Trophoblast cell (in vitro differentiated cells and primary cell): Measurements from ENCODE around the gene TNS3.
A peak's percentile ranks its signal among the peaks of the same experiment; 100 is the strongest.

Experiments used
- DNase-seq, 2 donors: peaks; one replicate each; pipeline ENCODE4 v3.0.0-alpha.2; 2016
- H2AFZ ChIP-seq: 2 replicates; pipeline ENCODE4 v1.6.1; 2013; ENCODE audit warnings: low read length, moderate library complexity, mild to moderate bottlenecking; ENCODE audit not compliant: insufficient read depth, poor library complexity
- H2AK5ac ChIP-seq: 2 replicates; pipeline ENCODE4 v1.6.1; 2013; ENCODE audit warnings: mild to moderate bottlenecking, low read length
- H2BK120ac ChIP-seq: 2 replicates; pipeline ENCODE4 v1.6.1; 2013; ENCODE audit warnings: low read length, mild to moderate bottlenecking, moderate library complexity; ENCODE audit not compliant: insufficient read depth, poor library complexity
- H2BK12ac ChIP-seq: 2 replicates; pipeline ENCODE4 v1.6.1; 2013; ENCODE audit warnings: mild to moderate bottlenecking, low read length, moderate library complexity
- H2BK5ac ChIP-seq: 2 replicates; pipeline ENCODE4 v1.6.1; 2013; ENCODE audit warnings: low read length, low read depth, moderate library complexity, mild to moderate bottlenecking; ENCODE audit not compliant: poor library complexity
- H3K14ac ChIP-seq: 2 replicates; pipeline ENCODE4 v1.6.1; 2013; ENCODE audit warnings: mild to moderate bottlenecking, low read length
- H3K18ac ChIP-seq: 2 replicates; pipeline ENCODE4 v1.6.1; 2013; ENCODE audit warnings: mild to moderate bottlenecking, low read length
- H3K23ac ChIP-seq: 2 replicates; pipeline ENCODE4 v1.6.1; 2013; ENCODE audit warnings: low read length
- H3K27ac ChIP-seq: 2 replicates; pipeline ENCODE4 v1.5.1; 2013; ENCODE audit warnings: low read depth, mild to moderate bottlenecking, inconsistent platforms, low read length, moderate library complexity
- H3K27me3 ChIP-seq: 2 replicates; pipeline ENCODE4 v1.6.1; 2013; ENCODE audit warnings: inconsistent platforms, mild to moderate bottlenecking, low read length, moderate library complexity; ENCODE audit not compliant: insufficient read depth
- H3K36me3 ChIP-seq, 2 experiments: 1 replicate in 1 of 2; 2 replicates in 1 of 2; pipeline ENCODE4 v1.6.1; 2013; ENCODE audit warnings: low read length in 2 of 2, mild to moderate bottlenecking in 2 of 2, moderate library complexity in 1 of 2; ENCODE audit not compliant: insufficient read depth in 2 of 2, control insufficient read depth in 1 of 2
- H3K4ac ChIP-seq: 2 replicates; pipeline ENCODE4 v1.6.1; 2013; ENCODE audit warnings: low read depth, mild to moderate bottlenecking, low read length, moderate library complexity
- H3K4me1 ChIP-seq, 2 experiments: 1 replicate in 1 of 2; 2 replicates in 1 of 2; pipeline ENCODE4 v1.6.1; 2013; ENCODE audit warnings: low read length in 2 of 2, mild to moderate bottlenecking in 2 of 2, moderate library complexity in 1 of 2; ENCODE audit not compliant: insufficient read depth in 2 of 2, control insufficient read depth in 1 of 2
- H3K4me2 ChIP-seq: 2 replicates; pipeline ENCODE4 v1.6.1; 2013; ENCODE audit warnings: inconsistent platforms, mild to moderate bottlenecking, low read length, moderate library complexity
- H3K4me3 ChIP-seq: 2 replicates; pipeline ENCODE4 v1.5.1; 2013; ENCODE audit warnings: mild to moderate bottlenecking, low read depth, low read length, inconsistent platforms
- H3K79me1 ChIP-seq: one replicate; pipeline ENCODE4 v1.6.1; 2013; ENCODE audit warnings: low read length
- H3K79me2 ChIP-seq: 2 replicates; pipeline ENCODE4 v1.6.1; 2013; ENCODE audit warnings: low read length, mild to moderate bottlenecking; ENCODE audit not compliant: control insufficient read depth, insufficient read depth, poor library complexity
- H3K9ac ChIP-seq: 2 replicates; pipeline ENCODE4 v1.6.1; 2013; ENCODE audit warnings: mild to moderate bottlenecking, low read length
- H3K9me3 ChIP-seq: 2 replicates; pipeline ENCODE4 v1.6.1; 2013; ENCODE audit warnings: low read depth, mild to moderate bottlenecking, control low read depth, inconsistent platforms, low read length; ENCODE audit not compliant: insufficient read depth
- H4K12ac ChIP-seq: 2 replicates; pipeline ENCODE4 v1.6.1; 2013; ENCODE audit warnings: low read depth, mild to moderate bottlenecking, low read length, moderate library complexity
- H4K8ac ChIP-seq: 2 replicates; pipeline ENCODE4 v1.6.1; 2013; ENCODE audit warnings: low read depth, mild to moderate bottlenecking, low read length, moderate library complexity
- H4K91ac ChIP-seq: one replicate; pipeline ENCODE4 v1.6.1; 2013; ENCODE audit warnings: low read depth, mild to moderate bottlenecking, low read length, moderate library complexity
- WGBS: extraction: QIAGEN DNeasy Blood & Tissue Kit; methylation state at CpG from one replicate; pipeline ENCODE4 v1.1.7; 2013; ENCODE audit warnings: missing lambda C conversion rate; ENCODE audit not compliant: insufficient read length, insufficient coverage; ENCODE audit errors: extremely low coverage; 5-methylcytosine and 5-hydroxymethylcytosine counted together

Gene TNS3

GRCh38 chr7:47405921-47406800 lies 175.8 kb downstream of the TNS3 start:
- WGBS: no CpG with 5 or more reads among the region's 13 CpGs
- Histone ChIP-seq H2AFZ (no peak overlapping the region), H3K9ac (no peak overlapping the region), H3K27ac (no peak overlapping the region), H3K4ac (no peak overlapping the region), H2BK5ac (peak overlapping the region; percentile 7), H4K12ac (no peak overlapping the region), H3K4me1 (peaks cover 4 to 5% of the 10 kb centered on the region in 2 experiments), H4K91ac (no peak overlapping the region), H3K23ac (no peak overlapping the region), H3K14ac (no peak overlapping the region), H2BK120ac (no peak overlapping the region), H3K18ac (no peak overlapping the region), H3K79me2 (peaks cover 2% of the 10 kb centered on the region), H4K8ac (no peak overlapping the region), H3K4me2 (no peak overlapping the region), H3K9me3 (no peaks in the 10 kb centered on the region), H3K4me3 (no peak overlapping the region), H2AK5ac (no peak overlapping the region), H3K27me3 (no peaks in the 10 kb centered on the region), H2BK12ac (no peak overlapping the region), H3K36me3 (peaks cover 68 to 81% of the 10 kb centered on the region in 2 experiments), H3K79me1 (peaks cover 17% of the 10 kb centered on the region)
- peak; percentile 88 to 94 for DNase-seq

GRCh38 chr7:47405286-47405904 lies 176.5 kb downstream of the TNS3 start:
- Histone ChIP-seq H3K27ac (no peak overlapping the region), H3K14ac (no peak overlapping the region), H2BK120ac (no peak overlapping the region), H3K23ac (no peak overlapping the region), H3K79me2 (peaks cover 2% of the 10 kb centered on the region), H3K9me3 (no peaks in the 10 kb centered on the region), H3K18ac (no peak overlapping the region), H3K4me3 (no peak overlapping the region), H3K4me2 (no peak overlapping the region), H2AFZ (no peak overlapping the region), H2AK5ac (no peak overlapping the region), H4K12ac (no peak overlapping the region), H4K91ac (no peak overlapping the region), H3K79me1 (peaks cover 19% of the 10 kb centered on the region), H3K4me1 (peaks cover 4 to 5% of the 10 kb centered on the region in 2 experiments), H3K27me3 (no peaks in the 10 kb centered on the region), H2BK12ac (no peak overlapping the region), H2BK5ac (no peak overlapping the region), H3K36me3 (peaks cover 74 to 85% of the 10 kb centered on the region in 2 experiments), H4K8ac (no peak overlapping the region), H3K9ac (no peak overlapping the region), H3K4ac (peak overlapping the region; percentile 18)
- no CpG with 5 or more reads among the region's 8 CpGs for WGBS
- DNase-seq: peak; percentile 9 to 45

GRCh38 chr7:47404010-47404409 lies 177.9 kb downstream of the TNS3 start:
- Histone ChIP-seq H3K4me1 (peaks cover 0 to 2% of the 10 kb centered on the region in 2 experiments), H3K27me3 (no peaks in the 10 kb centered on the region), H3K79me2 (peaks cover 2% of the 10 kb centered on the region), H3K36me3 (peaks cover 65 to 79% of the 10 kb centered on the region in 2 experiments), H3K14ac (no peak overlapping the region), H3K9ac (no peak overlapping the region), H3K79me1 (peaks cover 19% of the 10 kb centered on the region), H3K27ac (no peak overlapping the region), H4K8ac (no peak overlapping the region), H4K12ac (no peak overlapping the region), H3K23ac (no peak overlapping the region), H2BK12ac (no peak overlapping the region), H3K18ac (no peak overlapping the region), H3K9me3 (no peaks in the 10 kb centered on the region), H2BK5ac (no peak overlapping the region), H3K4me3 (no peak overlapping the region), H3K4ac (no peak overlapping the region), H2BK120ac (no peak overlapping the region), H4K91ac (no peak overlapping the region), H2AFZ (no peak overlapping the region), H2AK5ac (no peak overlapping the region), H3K4me2 (no peak overlapping the region)
- DNase-seq: no peak
- WGBS: no CpG with 5 or more reads among the region's 3 CpGs

GRCh38 chr7:47402941-47403866 lies 178.7 kb downstream of the TNS3 start:
- Histone ChIP-seq H3K27me3 (no peaks in the 10 kb centered on the region), H2BK5ac (peak overlapping the region; percentile 56), H3K23ac (no peak overlapping the region), H3K4ac (peak overlapping the region; percentile 44), H4K12ac (peak overlapping the region; percentile 21), H3K4me1 (peaks cover 0 to 2% of the 10 kb centered on the region in 2 experiments), H2BK120ac (peak overlapping the region; percentile 5), H4K91ac (peak overlapping the region; percentile 72), H3K18ac (peak overlapping the region; percentile 60), H4K8ac (peak overlapping the region; percentile 11), H2BK12ac (peak overlapping the region; percentile 45), H3K79me1 (peaks cover 16% of the 10 kb centered on the region), H3K4me3 (no peak overlapping the region), H3K14ac (peak overlapping the region; percentile 35), H3K9me3 (no peaks in the 10 kb centered on the region), H3K79me2 (peaks cover 2% of the 10 kb centered on the region), H2AK5ac (no peak overlapping the region), H3K27ac (peak overlapping the region; percentile 23), H2AFZ (peak overlapping the region; percentile 10), H3K36me3 (peaks cover 60 to 70% of the 10 kb centered on the region in 2 experiments), H3K9ac (no peak overlapping the region), H3K4me2 (no peak overlapping the region)
- no peak for DNase-seq
- no CpG with 5 or more reads among the region's 15 CpGs for WGBS
